ENCODE results near the gene TADA2B.

Gene TADA2B

GRCh38 chr4:7062816-7063215 is 19.6 kb downstream of the TADA2B start:
- H3K27me3 ChIP-seq, result no peaks in the 10 kb centered on the region
- peaks cover 38 to 69% (median 52%) of the 10 kb centered on the region in 10 experiments for H3K4me1 ChIP-seq
- TF ChIP-seq Cebpa-rat (IDR thresholded peaks at IDR 0.05), result no peak
- no peak overlapping the region for H3K9ac ChIP-seq
- H3K4me3 ChIP-seq, result no peak overlapping the region
- H3K4me2 ChIP-seq, result no peak overlapping the region
- H3K27ac ChIP-seq, result no peak overlapping the region
- H4K20me1 ChIP-seq, result peaks cover 83 to 100% (median 97%) of the 10 kb centered on the region in 11 experiments
- H3K9me3 ChIP-seq (replicated peaks in 1 of 11), result no peaks in the 10 kb centered on the region
- peaks cover 61 to 91% (median 81%) of the 10 kb centered on the region in 11 experiments for H3K36me3 ChIP-seq

GRCh38 chr4:7063362-7063761 is 20.2 kb downstream of the TADA2B start:
- Histone ChIP-seq H3K4me1 (peaks cover 32 to 63% (median 47%) of the 10 kb centered on the region in 10 experiments), H3K4me3 (no peak overlapping the region), H3K27me3 (no peaks in the 10 kb centered on the region), H3K27ac (no peak overlapping the region), H3K9me3 (replicated peaks in 1 of 11) (no peaks in the 10 kb centered on the region), H3K9ac (no peak overlapping the region), H3K36me3 (peaks cover 61 to 86% (median 76%) of the 10 kb centered on the region in 11 experiments), H4K20me1 (peaks cover 77 to 95% (median 92%) of the 10 kb centered on the region in 11 experiments), H3K4me2 (no peak overlapping the region)
- TF ChIP-seq Cebpa-rat (IDR thresholded peaks at IDR 0.05), result no peak

GRCh38 chr4:7066006-7066405 is 22.8 kb downstream of the TADA2B start:
- no peak for TF ChIP-seq Cebpa-rat (IDR thresholded peaks at IDR 0.05)
- peak overlapping the region in 6 of 11 experiments; percentile 87 to 95 (median 94); a peak in 6 of 22 replicates for H3K9ac ChIP-seq

GRCh38 chr4:7066493-7066892 is 23.3 kb downstream of the TADA2B start:
- Histone ChIP-seq H3K27me3 (peaks cover 0 to 13% (median 9%) of the 10 kb centered on the region in 11 experiments; a peak in 10 of 22 replicates), H3K36me3 (peaks cover 34 to 55% (median 45%) of the 10 kb centered on the region in 11 experiments), H3K27ac (peak overlapping the region in 10 of 11 experiments; percentile 86 to 95 (median 93); a peak in 14 of 22 replicates), H3K4me1 (peaks cover 34 to 43% (median 38%) of the 10 kb centered on the region in 10 experiments), H3K4me2 (peak overlapping the region; percentile 87 to 99 (median 96)), H4K20me1 (peaks cover 46 to 63% (median 61%) of the 10 kb centered on the region in 11 experiments), H3K4me3 (peak overlapping the region; percentile 86 to 99 (median 90)), H3K9me3 (replicated peaks in 1 of 11) (no peaks in the 10 kb centered on the region), H3K9ac (peak overlapping the region; percentile 85 to 95 (median 93); a peak in 21 of 22 replicates)
- no peak for TF ChIP-seq Cebpa-rat (IDR thresholded peaks at IDR 0.05)

More at GRCh38 chr4:7066006-7066405, 22.8 kb downstream of the TADA2B start:
- H3K27me3 ChIP-seq, result peaks cover 0 to 13% (median 9%) of the 10 kb centered on the region in 11 experiments; a peak in 10 of 22 replicates
- H3K36me3 ChIP-seq, result peaks cover 39 to 60% (median 50%) of the 10 kb centered on the region in 11 experiments
- H3K27ac ChIP-seq, result peak overlapping the region in 1 of 11 experiments; percentile 4; a peak in 1 of 22 replicates
- peaks cover 51 to 68% (median 65%) of the 10 kb centered on the region in 11 experiments for H4K20me1 ChIP-seq
- H3K4me3 ChIP-seq, result peak overlapping the region in 9 of 10 experiments; percentile 86 to 99 (median 91); a peak in 10 of 20 replicates
- H3K9me3 ChIP-seq (replicated peaks in 1 of 11), result no peaks in the 10 kb centered on the region
- H3K4me1 ChIP-seq, result peaks cover 34 to 47% (median 40%) of the 10 kb centered on the region in 10 experiments
- H3K4me2 ChIP-seq, result peak overlapping the region; percentile 87 to 99 (median 96)

GRCh38 chr4:7067126-7067451 is 23.9 kb downstream of the TADA2B start:
- peak overlapping the region; percentile 85 to 95 (median 93) for H3K9ac ChIP-seq
- peak overlapping the region; percentile 69 to 95 (median 93); a peak in 21 of 22 replicates for H3K27ac ChIP-seq
- peaks cover 0 to 13% (median 9%) of the 10 kb centered on the region in 11 experiments; a peak in 10 of 22 replicates for H3K27me3 ChIP-seq
- TF ChIP-seq Cebpa-rat (IDR thresholded peaks at IDR 0.05), result no peak
- H3K36me3 ChIP-seq, result peaks cover 28 to 49% (median 39%) of the 10 kb centered on the region in 11 experiments
- peaks cover 40 to 57% (median 55%) of the 10 kb centered on the region in 11 experiments; a peak in 21 of 22 replicates for H4K20me1 ChIP-seq
- peaks cover 34 to 43% (median 38%) of the 10 kb centered on the region in 10 experiments for H3K4me1 ChIP-seq
- H3K4me2 ChIP-seq, result peak overlapping the region; percentile 87 to 99 (median 96)
- peak overlapping the region; percentile 86 to 99 (median 90) for H3K4me3 ChIP-seq
- H3K9me3 ChIP-seq (replicated peaks in 1 of 11), result no peaks in the 10 kb centered on the region

GRCh38 chr4:7067452-7068278 is 24.5 kb downstream of the TADA2B start, which contains the start of gene GRPEL1:
Gene GRPEL1 (minus strand): TSS chr4:7068064. CDS start chr4:7068032, 32 bp downstream.
- peak within 1 kb of the TSS; percentile 86 to 99 (median 90) for H3K4me3 ChIP-seq
- peak within 1 kb of the TSS; percentile 69 to 95 (median 93) for H3K27ac ChIP-seq
- H3K9me3 ChIP-seq (replicated peaks in 1 of 11), result no peaks in the 10 kb centered on the region
- H4K20me1 ChIP-seq, result peaks cover 39 to 52% (median 50%) of the 10 kb centered on the region in 11 experiments; a peak in 21 of 22 replicates
- no peak for TF ChIP-seq Cebpa-rat (IDR thresholded peaks at IDR 0.05)
- peaks cover 34 to 43% (median 38%) of the 10 kb centered on the region in 10 experiments for H3K4me1 ChIP-seq
- peak within 1 kb of the TSS; percentile 85 to 95 (median 93) for H3K9ac ChIP-seq
- peaks cover 0 to 13% (median 9%) of the 10 kb centered on the region in 11 experiments; a peak in 10 of 22 replicates for H3K27me3 ChIP-seq
- H3K36me3 ChIP-seq, result peaks cover 24 to 43% (median 36%) of the 10 kb centered on the region in 11 experiments
- peak within 1 kb of the TSS; percentile 93 to 99 (median 96) for H3K4me2 ChIP-seq

GRCh38 chr4:7068279-7068842 is 25.2 kb downstream of the TADA2B start:
- peaks cover 34 to 43% (median 38%) of the 10 kb centered on the region in 10 experiments for H3K4me1 ChIP-seq
- H3K9me3 ChIP-seq (replicated peaks in 1 of 11), result no peaks in the 10 kb centered on the region
- H3K27ac ChIP-seq, result peak overlapping the region; percentile 27 to 77 (median 60); a peak in 21 of 22 replicates
- TF ChIP-seq Cebpa-rat (IDR thresholded peaks at IDR 0.05), result no peak
- peaks cover 0 to 13% (median 9%) of the 10 kb centered on the region in 11 experiments; a peak in 10 of 22 replicates for H3K27me3 ChIP-seq
- peaks cover 33 to 45% (median 43%) of the 10 kb centered on the region in 11 experiments; a peak in 21 of 22 replicates for H4K20me1 ChIP-seq
- H3K9ac ChIP-seq, result peak overlapping the region; percentile 75 to 94 (median 82)
- H3K36me3 ChIP-seq, result peaks cover 17 to 36% (median 29%) of the 10 kb centered on the region in 11 experiments
- peak overlapping the region; percentile 63 to 99 (median 90) for H3K4me3 ChIP-seq
- H3K4me2 ChIP-seq, result peak overlapping the region; percentile 86 to 96 (median 95)

GRCh38 chr4:7068883-7069282 is 25.7 kb downstream of the TADA2B start:
- H3K36me3 ChIP-seq, result peaks cover 12 to 31% (median 24%) of the 10 kb centered on the region in 11 experiments
- H3K27me3 ChIP-seq, result peaks cover 0 to 13% (median 9%) of the 10 kb centered on the region in 11 experiments; a peak in 10 of 22 replicates
- H4K20me1 ChIP-seq, result peaks cover 28 to 39% (median 38%) of the 10 kb centered on the region in 11 experiments; a peak in 21 of 22 replicates
- H3K9me3 ChIP-seq (replicated peaks in 1 of 11), result no peaks in the 10 kb centered on the region
- peak overlapping the region; percentile 86 to 96 (median 95) for H3K4me2 ChIP-seq
- H3K4me1 ChIP-seq, result peaks cover 34 to 43% (median 38%) of the 10 kb centered on the region in 10 experiments
- H3K27ac ChIP-seq, result peak overlapping the region in 9 of 11 experiments; percentile 56 to 77 (median 63); a peak in 13 of 22 replicates
- peak overlapping the region; percentile 75 to 94 (median 82) for H3K9ac ChIP-seq
- peak overlapping the region; percentile 63 to 99 (median 90) for H3K4me3 ChIP-seq
- TF ChIP-seq Cebpa-rat (IDR thresholded peaks at IDR 0.05), result no peak
